Measurements from ENCODE around the gene CCR3. TPM values are rescaled to one million over a fixed set of nuclear protein-coding genes. Genes with fewer than 3 reads are reported as not detected.
"Not testable (repeated sequence)": the region's sequence is repeated elsewhere in the genome, so short reads cannot be mapped to it uniquely, and the experiment has no call there.

The CCR3 gene
- total RNA-seq, 1 donor from 2014 or later = not detected

DNA sequence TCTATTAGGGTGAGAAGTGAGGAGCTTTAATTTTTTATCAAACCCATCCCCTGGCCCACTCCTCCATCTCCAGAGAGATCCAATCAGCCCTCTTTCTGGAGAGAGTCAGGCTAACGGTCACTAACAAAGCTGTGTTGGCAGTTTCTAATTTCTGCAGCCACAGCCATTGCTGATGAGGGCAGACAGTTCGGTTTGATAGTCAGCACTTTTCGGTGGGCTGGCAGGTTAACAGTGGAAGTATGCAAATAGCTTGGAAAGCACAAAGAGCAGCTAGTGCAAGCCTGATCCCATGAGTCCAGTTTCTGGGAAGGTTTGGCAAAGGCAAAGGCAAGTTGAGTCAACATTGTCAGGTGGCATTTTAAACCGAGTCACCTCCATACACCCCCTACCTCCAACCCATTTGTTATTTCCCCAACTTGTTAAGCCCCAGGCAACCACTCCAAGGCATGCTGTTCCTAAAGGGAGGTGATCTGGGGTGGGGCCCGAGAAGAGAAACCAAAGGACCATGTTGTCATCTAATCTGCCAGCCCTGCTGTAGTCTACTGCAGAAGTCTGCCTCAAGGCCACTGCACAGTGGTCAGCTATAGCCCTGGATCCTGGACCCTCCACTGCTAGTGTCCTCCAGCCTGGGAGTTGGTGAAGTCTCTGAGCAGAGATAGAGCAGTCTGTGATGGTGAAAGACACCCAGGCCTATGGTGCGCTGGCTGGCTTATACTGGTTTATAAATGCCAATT, 35.8 kb upstream of the CCR3 start:
- Mint-ChIP-seq H3K9me3 (peaks cover 2% of the 10 kb centered on the region), H3K4me1 (peaks cover 5% of the 10 kb centered on the region), H3K27ac (ENCODE audit: unreplicated experiment) (no peak overlapping the region), H3K27me3 (ENCODE audit: low read depth) (no peaks in the 10 kb centered on the region), H3K36me3 (ENCODE audit: low read depth) (no peaks in the 10 kb centered on the region), H3K4me3 (no peak overlapping the region)
- no peak for DNase-seq (ENCODE audit: low read depth, low spot score)
- TF ChIP-seq CTCF (conservative IDR thresholded peaks at IDR 0.05) = no peak

DNA sequence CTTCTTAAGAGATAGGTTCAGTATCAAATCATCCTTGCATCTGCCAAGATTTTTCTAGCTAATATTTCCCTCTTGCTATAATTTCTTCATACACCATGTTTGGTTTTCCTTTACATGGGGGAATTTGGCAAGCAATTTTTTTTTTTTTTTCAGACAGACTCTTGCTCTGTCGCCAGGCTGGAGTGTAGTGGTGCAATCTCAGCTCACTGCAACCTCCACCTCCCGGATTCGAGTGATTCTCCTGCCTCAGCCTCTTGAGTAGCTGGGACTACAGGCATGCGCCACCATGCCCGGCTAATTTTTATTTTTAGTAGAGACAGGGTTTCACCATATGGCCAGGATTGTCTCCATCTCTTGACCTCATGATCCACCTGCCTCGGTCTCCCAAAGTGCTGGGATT, 34.7 kb upstream of the CCR3 start:
- H3K36me3 Mint-ChIP-seq (ENCODE audit: low read depth); H3K4me1 Mint-ChIP-seq; DNase-seq (ENCODE audit: low read depth, low spot score); H3K27ac Mint-ChIP-seq (ENCODE audit: unreplicated experiment); H3K27me3 Mint-ChIP-seq (ENCODE audit: low read depth); H3K4me3 Mint-ChIP-seq; H3K9me3 Mint-ChIP-seq: not testable (repeated sequence)

- DNase-seq (ENCODE audit: low read depth, low spot score) = peak; percentile 4
- TF ChIP-seq CTCF (conservative IDR thresholded peaks at IDR 0.05) = peak; percentile 62
- Mint-ChIP-seq H3K27ac (ENCODE audit: unreplicated experiment) (peak within 1 kb of the TSS; percentile 38), H3K27me3 (ENCODE audit: low read depth) (no peaks in the 10 kb centered on the region), H3K9me3 (peaks cover 2% of the 10 kb centered on the region), H3K4me3 (no peak within 1 kb of the TSS), H3K4me1 (peaks cover 5% of the 10 kb centered on the region), H3K36me3 (ENCODE audit: low read depth) (no peaks in the 10 kb centered on the region)
Observed at GRCh38 chr3:46208167-46208704, 34.0 kb upstream of the CCR3 start, which contains the start of gene CCR1. CCR1 (minus strand) TSS chr3:46208313; CDS start chr3:46204313, 4,000 bp downstream.

DNA sequence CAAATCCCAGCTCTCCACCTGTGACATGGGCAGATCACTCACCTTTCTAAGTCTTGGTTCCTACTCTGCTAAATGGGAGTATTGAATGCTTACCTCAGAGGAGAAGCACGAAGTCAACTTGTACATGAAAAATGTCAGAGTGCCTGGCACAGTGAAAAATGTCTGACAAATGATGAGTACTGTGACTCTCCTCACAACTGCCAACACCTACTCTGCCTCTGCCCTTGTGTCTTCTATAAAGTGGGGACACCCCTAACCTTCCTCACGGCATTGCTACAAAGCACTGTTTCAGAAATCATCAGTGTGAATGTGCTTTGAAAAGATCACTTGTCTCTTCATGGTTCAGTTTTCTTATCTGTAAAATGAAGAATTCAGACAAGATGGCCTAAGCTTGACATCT, 33.2 kb upstream of the CCR3 start:
- no peak for TF ChIP-seq CTCF (conservative IDR thresholded peaks at IDR 0.05)
- Mint-ChIP-seq H3K27ac (ENCODE audit: unreplicated experiment) (no peak overlapping the region), H3K36me3 (ENCODE audit: low read depth) (no peaks in the 10 kb centered on the region), H3K9me3 (peaks cover 2% of the 10 kb centered on the region), H3K27me3 (ENCODE audit: low read depth) (no peaks in the 10 kb centered on the region), H3K4me1 (peaks cover 5% of the 10 kb centered on the region), H3K4me3 (no peak overlapping the region)
- DNase-seq (ENCODE audit: low read depth, low spot score) = no peak

DNA sequence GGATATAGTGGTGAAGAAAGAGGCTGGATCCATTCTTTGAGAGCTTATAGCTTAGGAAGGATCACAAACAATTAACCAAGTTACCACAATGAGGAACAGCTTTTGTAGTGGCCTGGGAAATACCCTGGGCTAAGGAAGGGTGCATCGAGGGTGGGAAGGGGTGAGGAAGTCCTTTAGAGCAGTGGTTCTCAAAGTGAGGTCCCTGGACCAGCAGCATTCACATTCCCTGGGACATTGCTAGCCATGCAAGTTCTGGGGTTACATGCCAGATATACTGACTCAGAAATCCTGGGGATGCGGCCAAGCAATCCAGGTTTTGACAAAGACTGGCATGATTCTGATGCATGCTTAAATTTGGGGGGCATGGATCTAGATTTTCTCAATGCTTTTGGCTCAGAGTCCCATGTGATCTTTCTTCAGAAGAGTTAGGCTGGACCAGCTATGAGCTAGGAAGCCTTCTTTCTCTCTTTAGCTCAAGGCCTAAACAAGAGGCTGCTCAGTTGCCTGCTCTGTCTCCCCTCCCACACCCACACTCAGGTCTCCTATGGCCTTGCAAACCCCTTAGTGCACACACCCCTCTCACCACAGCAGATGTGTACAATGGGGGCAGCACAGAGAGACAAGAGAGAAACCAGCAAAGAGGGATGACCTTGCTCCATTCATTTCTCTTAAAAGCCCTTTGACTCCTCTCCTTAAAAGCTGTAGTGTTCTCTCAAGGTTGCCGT, 32.4 kb upstream of the CCR3 start:
- peaks cover 2% of the 10 kb centered on the region for H3K9me3 Mint-ChIP-seq
- H3K4me1 Mint-ChIP-seq = peaks cover 5% of the 10 kb centered on the region
- H3K27ac Mint-ChIP-seq (ENCODE audit: unreplicated experiment) = no peak overlapping the region
- no peak for DNase-seq (ENCODE audit: low read depth, low spot score)
- no peak overlapping the region for H3K4me3 Mint-ChIP-seq
- no peak for TF ChIP-seq CTCF (conservative IDR thresholded peaks at IDR 0.05)
- no peaks in the 10 kb centered on the region for H3K36me3 Mint-ChIP-seq (ENCODE audit: low read depth)
- H3K27me3 Mint-ChIP-seq (ENCODE audit: low read depth) = no peaks in the 10 kb centered on the region

- peaks cover 5% of the 10 kb centered on the region for H3K4me1 Mint-ChIP-seq
- no peak overlapping the region for H3K4me3 Mint-ChIP-seq
- no peak for DNase-seq (ENCODE audit: low read depth, low spot score)
- H3K9me3 Mint-ChIP-seq = peaks cover 2% of the 10 kb centered on the region
- no peaks in the 10 kb centered on the region for H3K36me3 Mint-ChIP-seq (ENCODE audit: low read depth)
- H3K27ac Mint-ChIP-seq (ENCODE audit: unreplicated experiment) = no peak overlapping the region
- TF ChIP-seq CTCF (conservative IDR thresholded peaks at IDR 0.05) = no peak
- H3K27me3 Mint-ChIP-seq (ENCODE audit: low read depth) = peaks cover 3% of the 10 kb centered on the region
Observed at GRCh38 chr3:46212101-46212500, 30.2 kb upstream of the CCR3 start.
